ENCODE results near the gene COBL.

The COBL gene

DNA sequence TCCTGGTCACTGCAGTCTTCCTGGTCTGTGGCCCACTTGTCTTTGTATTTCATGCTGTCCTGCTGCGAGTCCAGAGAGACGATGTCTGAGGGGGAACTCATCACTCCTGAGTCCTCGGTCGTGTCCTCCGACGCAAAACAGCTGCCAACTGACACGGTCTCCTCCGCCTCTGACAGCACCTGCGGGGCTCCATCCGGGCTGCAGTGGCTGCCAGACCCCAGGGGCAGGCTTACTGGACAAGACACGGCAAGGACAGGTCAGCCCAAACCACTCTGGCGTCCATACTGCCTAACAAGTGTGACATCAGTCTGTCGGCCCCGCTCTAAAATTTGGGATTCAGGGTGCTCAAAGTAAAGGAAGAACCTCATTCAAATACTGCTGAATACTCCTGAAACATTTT lies 273.1 kb downstream of the COBL start:
- no peak for DNase-seq (ENCODE audit: low spot score)

DNA sequence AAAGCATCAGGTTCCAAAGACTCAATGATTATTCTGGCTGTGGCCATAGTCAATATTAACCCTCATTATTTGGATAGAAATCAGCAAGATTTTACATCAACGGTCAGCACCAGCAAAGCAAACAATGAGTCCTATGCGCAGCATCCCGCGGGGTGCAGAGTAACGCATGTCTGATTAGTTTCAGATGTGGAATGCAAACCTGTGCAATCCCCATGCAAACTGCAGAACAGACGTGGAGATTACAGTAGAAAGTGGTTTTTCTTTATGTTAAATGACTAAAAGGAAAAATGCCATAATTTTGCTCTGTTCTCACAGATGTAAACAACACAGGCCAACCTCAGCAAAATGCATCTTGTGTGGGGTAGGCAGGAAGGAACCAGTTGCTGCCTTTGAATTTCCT lies 275.8 kb downstream of the COBL start:
- DNase-seq (ENCODE audit: low spot score), result no peak

DNA sequence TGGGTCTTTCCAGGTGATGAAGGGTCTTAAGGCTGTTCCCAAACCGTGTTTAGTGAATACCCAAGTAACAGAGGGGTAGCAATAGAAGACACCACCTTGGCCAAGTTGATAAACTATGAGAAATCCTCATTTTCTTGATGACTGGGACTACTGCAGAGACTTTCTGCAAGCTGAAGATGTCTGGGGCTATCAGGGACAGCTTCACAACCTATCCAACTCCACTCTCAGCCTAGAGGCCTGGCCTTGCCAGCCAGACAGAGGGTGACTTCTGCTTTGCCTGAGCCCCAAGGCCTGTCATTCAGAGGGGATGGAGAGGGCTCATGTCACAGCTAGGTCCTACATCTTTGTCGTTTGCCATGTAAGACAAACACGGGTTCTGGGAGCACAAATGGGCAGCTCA lies 278.0 kb downstream of the COBL start:
- no peak for DNase-seq (ENCODE audit: low spot score)

DNA sequence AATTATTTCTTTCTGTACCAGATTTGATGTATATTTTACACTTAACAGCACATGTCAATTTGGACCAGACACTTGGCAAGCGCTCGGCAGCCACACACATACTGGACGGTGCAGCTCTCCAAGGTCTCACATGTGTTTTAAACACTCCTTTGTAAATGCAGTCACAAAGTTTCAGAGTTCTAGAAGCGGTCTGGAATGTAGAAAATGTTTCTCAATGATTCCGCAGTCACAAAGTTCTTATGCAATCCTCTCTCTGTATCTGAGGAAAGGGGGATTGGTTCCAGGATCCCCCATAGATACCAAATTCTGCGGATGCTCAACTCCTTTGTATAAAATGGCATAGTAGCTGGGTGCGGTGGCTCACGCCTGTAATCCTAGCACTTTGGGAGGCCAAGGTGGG lies 280.9 kb downstream of the COBL start:
- no peak for DNase-seq (ENCODE audit: low spot score)

DNA sequence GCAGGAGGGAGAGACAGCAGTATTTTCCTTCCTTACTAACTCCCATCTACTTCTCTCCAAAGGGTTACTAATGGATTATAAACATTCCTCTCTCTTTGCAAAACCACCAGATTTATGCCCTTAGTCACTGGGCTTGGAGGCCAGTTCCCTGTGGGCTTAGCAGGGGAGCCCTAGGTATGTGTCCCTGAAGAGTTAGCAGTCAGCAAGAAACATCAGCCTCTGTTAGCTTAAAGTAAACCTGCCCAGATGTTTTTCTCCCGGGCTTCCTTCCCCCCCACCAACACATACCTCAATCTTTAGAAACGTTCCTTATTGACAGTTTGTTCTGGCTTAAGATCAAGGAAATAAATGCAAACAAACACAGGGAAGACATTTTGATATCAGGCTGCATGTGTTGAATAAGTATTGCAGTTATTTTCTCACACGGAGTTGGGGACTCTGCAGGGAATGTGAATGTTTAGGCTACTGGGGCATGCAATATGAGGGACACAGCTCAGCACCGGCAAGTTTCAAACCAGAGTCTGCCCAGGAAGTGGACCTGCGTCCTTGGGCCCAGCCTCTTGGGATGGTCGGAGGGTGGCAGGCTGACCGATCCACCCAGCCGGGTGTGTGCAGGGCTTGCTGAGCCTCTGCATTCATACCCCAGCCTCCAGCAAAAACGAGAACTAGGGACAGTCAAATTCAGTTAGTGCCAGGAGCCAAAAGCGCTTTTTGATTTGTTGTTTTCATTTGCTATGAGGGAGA lies 281.9 kb downstream of the COBL start:
- DNase-seq (ENCODE audit: low spot score), result no peak

DNA sequence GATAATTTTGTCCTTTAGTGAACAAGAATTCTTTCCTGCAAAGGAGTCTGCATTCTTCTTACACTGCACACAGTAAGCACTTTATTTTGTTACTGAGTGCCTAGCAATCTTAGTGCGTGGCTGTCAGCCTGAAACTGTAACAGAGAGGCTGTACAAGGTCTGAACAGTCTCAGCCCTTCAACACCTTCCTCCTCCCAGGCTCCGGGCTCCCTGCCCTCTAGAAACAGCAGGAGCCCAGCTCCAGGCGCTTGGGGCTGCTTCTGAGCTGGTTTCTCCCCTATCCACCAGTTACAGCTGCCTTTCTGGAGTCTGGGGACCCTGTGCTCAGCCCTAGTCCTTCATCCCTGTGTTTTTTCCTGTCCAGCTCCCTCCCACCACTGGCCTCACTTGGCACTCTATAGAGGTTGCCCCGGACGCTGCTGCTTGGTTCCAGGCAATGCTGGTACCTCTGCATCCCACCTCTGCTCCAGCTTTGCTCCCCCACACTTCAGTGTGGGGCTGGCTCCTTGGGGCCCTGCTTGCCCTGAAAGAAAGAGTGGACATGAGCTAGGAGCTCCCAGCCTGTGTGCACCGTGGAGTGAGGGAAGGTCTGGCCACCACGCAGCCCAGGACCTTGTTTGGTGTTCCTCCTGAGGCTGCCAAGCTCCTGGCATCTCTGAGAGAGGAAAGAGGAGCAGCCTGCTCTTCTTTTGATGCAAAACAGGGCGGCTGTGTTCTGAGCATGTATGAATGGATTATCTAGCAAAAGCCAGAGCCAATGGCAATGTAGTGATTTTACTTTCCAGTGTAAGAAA lies 282.7 kb downstream of the COBL start:
- no peak for DNase-seq (ENCODE audit: low spot score)

DNA sequence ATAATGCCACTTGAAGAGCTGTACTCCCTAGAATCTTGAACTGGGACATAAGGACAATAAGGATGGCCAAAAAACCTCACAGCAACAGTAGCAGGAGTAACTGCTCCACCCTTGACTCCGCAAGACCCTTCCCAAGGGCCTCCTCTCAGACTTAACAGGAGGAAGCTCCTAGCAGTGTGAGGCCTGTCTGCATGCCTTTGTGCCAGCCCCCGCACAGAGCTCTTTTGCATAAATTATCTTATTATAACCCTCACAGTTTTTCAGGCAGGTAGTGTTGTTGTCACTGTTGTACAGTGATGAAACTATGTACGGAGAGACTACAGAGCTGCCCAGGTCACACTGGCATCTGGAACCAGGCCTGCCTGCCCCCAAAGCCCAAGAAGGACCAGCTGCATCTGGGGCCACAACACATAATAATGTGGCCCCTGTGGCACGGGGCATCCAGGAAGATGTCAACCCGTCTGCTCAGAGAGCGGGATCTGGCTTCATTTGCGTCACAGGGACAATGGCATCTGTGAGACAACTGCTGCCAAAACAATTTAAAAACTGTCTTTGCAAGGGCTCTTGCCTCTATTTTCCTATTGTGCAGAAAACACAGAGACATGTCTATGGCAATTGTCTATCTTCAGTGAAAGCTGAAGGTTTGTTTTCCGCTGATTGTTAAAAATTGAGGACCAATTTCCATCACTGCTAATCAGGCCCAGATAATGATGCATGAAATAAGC lies 284.7 kb downstream of the COBL start:
- DNase-seq (ENCODE audit: low spot score), result no peak

DNA sequence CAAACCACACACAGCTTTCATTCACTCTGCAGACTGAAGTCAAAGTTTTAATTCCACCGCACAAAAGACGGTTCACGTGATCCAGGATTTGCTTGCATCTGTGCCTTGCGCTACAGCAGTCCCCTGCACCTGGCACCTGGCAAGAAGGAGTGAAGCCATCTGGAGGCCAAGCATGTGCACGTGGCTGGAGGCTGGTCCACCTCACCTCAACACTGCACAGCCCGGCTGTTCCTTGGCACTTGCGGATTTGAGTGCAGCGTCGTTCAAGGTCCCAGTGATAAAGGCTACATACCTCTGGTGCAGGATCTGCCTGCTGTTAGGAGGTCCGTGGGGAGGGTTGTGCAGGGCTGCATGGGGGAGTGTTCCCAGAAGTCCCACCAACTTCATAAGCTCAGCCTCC lies 285.4 kb downstream of the COBL start:
- no peak for DNase-seq (ENCODE audit: low spot score)

DNA sequence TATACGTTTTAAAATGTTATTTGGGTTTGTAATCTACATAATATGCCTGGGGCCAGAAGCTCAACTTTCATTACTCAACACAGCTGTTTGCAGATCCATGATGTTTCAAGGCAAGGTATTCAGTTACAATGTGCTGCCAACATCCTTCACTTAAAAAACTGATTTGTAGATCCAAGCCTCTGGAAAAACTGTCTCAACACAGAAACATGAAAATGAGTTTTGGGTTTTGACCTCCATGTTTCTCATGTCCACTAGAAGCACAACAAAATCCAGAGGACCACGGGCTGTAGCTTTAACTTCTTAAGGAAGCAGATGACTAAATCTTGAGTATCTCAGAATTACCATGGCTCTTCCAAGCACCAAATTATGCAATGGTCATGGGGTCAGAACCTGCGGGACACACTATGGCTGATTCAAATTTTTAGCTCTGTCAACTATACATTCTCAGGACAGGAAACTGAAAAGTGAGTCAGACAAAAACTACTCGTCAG lies 286.9 kb downstream of the COBL start:
- DNase-seq (ENCODE audit: low spot score), result no peak

DNA sequence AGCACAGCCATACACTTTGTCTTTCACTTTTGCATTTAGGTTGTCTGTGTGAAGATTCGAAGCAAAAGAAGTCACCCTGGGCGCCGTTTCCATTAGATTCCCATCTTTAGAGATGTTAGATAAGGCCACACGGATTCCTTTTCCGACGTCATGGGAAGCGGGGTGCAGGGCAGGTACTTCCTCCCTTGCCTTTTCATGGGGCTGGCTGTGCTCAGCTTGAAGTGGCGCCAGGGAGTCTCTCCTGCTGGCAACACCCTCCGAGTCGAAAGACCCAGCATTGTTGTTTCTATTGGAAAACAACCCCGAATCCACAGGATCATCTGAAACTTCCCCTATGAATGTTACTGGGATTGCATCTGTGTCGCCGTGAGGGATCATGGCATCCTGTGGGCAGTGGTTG lies 287.5 kb downstream of the COBL start:
- DNase-seq (ENCODE audit: low spot score), result no peak

DNA sequence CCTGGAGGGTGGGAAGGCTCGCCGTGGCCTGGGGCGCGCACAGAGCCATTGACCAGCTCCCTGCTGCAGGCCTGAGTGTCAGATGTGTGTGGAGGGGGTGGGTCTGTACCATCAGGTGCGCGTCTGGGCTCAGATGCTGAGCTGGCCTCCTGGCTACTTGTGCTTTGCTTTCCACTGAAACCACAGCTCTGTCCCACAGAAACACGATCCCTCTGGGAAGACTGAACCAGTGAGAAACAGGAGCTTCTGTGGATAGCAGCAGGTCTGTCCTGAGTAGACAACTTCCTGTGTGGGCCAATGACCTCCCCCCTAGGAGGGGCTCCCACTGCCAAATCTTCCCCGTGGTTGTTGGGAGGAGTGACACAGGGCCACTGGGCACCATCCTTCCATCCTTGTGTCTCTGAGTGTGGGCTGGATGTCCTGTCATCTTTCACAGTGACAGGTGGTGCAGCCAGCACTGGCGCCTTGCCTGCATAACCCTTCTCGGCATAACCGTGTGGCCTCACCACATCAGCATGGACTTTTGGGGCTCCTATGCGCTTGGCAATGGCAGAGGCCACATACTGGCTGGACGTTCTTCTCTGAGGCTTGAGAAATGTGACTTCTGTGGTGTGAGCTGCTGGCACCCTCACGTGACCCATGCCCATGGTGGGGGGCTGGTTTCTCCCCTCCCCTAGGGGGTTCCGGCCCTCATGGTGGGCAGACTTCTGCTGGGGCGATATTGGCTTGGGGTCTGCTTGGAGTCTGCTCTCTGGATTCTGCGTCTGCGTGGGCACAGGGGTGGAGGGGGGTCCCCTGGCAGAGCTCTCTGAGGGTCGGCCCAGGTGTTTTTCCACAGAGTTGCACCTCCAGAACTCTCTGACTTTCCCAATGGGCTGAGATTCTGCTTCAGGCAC lies 288.4 kb downstream of the COBL start:
- DNase-seq (ENCODE audit: low spot score), result no peak

DNA sequence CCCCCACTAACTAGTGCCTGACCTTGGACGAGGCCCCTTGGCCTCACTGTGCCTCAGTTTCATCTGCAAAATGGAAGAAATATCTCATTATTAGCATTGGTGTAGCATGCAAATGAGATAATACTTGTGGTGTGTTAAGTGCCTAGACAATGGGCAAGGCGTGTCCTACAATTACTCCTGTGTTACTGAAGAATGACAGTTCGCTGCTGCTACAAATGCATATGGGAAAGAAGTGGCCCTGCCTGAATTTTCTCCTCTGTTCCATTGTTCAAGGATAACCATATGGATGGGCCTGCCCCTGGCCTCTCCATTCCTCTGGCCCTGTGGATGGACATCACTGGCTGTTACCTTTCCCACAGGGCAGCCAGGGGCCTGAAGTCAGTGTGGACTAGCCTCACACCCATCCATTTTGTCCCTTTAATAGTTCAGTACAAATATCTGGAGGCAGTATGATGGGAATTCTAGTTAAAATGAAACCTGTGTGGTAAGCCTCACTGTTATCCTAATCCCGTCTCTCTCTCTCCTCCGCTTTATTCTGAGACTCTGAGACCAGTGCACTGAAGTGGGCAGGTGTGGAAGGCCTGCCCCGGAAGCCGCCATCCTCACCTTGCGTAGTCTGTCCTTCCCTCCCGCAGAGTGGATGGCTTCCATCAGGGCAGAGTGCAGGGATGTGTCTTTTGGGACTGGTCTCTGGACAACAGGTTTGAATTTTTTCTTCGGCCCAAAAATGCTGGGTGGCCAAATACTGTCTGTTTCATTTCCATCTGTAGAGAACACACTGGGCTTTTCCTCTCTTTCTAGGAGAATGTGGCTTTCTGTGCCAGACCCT lies 289.3 kb downstream of the COBL start:
- no peak for DNase-seq (ENCODE audit: low spot score)

DNA sequence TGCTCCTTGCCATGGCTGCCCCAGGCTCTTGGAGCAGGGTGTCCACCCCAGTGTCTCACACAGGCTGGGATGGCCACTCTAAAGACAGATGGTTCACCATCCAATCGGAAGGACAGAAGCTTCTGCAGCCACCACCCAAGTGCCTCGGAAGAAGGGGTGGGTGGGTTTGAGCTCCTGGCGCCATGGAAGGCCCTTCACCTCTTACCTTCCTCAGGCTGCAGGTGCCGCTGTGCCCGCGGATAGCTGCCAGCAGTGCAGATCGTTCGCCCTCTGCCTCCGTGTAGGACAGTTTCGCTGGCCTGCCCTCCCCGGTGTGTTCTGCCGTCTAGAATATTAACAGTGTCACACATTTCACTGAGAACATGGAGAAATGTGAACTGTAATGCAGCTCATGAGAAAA lies 290.3 kb downstream of the COBL start:
- no peak for DNase-seq (ENCODE audit: low spot score)

DNA sequence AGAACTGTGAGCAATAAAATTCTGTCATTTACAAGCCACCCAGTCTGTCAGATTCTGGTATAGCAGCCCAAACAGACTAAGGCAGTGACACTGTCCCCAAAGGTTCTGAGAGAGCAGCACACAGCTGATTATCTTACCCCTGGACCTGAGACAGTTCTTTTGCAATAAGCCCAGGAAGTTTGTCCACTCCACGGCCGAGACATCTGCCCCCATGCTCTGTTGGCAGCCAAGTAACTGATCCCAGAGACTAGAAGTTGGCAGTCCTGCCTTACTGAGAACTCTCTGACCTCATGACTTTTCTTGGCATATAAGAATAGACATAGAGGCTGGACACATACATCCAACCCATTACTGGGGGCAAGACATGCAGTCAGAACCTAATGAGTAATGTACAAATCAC lies 290.9 kb downstream of the COBL start:
- no peak for DNase-seq (ENCODE audit: low spot score)

DNA sequence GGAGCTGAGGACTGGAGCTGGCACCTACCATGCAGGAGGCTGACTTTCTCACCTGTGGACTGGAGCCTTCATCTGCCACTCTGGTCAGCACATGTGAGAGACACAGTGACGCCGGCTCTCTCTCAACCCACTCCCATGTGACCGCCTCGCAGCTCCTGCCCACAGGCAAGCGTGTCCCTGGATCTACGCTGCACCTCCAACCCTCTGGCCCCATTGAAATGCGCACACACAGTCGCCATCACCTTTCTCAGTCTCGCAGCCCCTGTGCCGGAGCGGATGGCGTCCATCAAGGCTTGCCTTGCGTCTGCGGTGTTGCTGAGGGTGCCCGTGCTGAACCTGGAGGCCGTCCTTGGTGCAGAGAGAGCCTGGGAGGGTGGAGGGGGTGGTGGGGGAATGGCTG lies 291.7 kb downstream of the COBL start:
- DNase-seq (ENCODE audit: low spot score), result no peak

DNA sequence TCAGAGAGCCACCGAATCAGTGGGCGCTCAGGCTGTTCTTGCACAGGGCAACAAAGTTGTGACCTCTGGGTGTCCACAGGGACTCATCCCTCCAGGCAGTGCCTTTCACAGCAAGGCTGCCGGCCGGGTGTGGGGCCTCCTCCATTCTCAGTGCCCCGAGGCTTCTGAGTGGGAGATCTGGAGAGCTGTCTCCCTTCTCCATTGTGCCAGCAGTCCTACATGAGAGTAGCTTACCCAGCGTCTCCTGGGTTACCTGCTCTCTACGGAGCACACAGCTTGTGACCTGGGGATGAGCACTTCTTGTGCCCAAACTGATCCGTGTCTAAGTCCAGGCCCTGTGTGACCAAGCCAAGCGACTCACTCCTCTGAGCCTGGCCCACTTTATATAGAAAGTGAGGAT lies 293.1 kb downstream of the COBL start:
- no peak for DNase-seq (ENCODE audit: low spot score)

DNA sequence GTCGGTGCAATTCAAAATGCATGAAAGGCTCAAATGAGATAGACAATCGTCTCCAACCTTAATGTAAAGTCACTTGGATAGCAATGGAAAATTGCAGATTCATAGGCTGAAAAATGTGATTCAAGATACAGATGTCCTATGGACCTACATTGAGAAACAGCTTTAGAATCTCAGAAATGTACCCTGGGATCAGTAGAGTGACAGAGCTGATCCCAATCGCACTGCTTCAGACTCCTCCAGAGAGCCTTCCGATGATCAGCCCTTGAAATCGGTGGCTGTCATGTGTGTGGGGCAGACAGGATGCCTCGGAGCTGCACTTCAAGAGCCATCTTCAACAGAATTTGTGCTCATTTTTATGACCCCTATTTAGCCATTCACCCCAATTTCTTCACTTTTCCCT lies 293.8 kb downstream of the COBL start:
- no peak for DNase-seq (ENCODE audit: low spot score)

DNA sequence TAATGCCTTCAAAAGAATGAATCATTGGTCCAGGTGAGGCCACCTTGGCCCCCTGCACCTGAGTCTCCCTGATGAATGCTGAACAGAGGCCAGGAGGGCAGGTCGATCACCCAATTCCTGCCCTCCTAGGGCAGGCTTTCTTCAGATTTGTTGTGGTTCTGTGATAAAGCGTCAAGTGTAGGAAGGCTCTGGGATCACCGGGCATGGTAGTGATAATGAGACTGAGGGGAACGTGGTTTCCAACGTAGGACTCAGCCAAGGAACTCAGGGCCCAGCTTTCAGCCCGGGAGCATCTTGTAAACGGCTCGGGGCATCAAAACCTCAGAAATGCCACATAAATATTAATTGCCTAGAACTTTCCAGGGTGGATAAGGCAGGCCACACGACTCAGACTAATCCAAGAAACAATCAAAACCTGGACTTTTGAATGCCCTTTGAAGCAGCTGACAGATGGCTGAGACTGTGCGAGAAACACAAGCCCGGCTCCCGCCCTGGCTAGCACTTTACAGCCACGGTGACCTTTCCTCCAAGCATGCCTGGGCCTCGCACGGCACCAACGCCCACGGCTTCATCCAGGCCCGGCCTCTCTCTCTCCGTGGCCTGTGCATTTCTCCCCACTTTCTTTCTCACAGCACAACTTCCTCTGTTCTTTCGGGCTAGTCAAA lies 294.6 kb downstream of the COBL start:
- DNase-seq (ENCODE audit: low spot score), result no peak

DNA sequence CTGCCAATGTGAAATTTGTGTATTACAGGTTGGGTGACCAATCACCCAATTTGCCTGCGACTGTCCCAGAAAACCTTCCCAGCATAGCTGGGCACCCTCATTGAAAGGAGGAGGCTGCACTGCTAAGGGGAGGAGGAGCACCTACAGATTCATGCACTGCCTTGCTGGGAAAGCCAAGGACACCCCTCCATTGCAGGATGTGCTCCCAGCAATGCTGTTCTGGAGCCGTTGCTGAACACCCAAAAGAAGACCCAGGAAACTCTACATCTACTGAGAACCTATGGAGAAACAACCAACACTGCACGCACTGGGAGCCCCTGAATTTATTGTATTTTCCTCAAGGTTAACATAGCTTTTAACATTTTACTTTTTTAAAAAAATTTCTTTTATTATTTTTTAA lies 295.7 kb downstream of the COBL start:
- no peak for DNase-seq (ENCODE audit: low spot score)

Data from CD4-positive, alpha-beta T cell treated with Interleukin-2 at 100 ng/mL for 4 hours (primary cell).